ENCODE data around the gene CRIP3. TPM values are rescaled to one million over a fixed set of nuclear protein-coding genes. Genes with fewer than 3 reads are reported as not detected.

Gene CRIP3
- total and polyA plus RNA-seq, 2 of the 13 experiments (the other 11 are each of a cell fraction or from before 2014, with no cell fraction given) = 6.3 to 9.3 TPM

GRCh38 chr6:43268782-43269272 is 39.8 kb downstream of the CRIP3 start:
- H3K4me2 ChIP-seq (ENCODE audit: low read depth, low read length) = peak overlapping the region; percentile 58
- H3K79me2 ChIP-seq (ENCODE audit: insufficient read depth, low read length) = no peaks in the 10 kb centered on the region
- no peak for DNase-seq (ENCODE audit: low spot score)
- H3K9me3 ChIP-seq (ENCODE audit: low read length) = no peaks in the 10 kb centered on the region
- H3K4me3 ChIP-seq (replicated peaks in 1 of 3; ENCODE audit: insufficient read depth in 1 of 3, low read depth in 2 of 3, low read length in 3 of 3) = no peak overlapping the region
- 92% methylated on average over 10 of the region's 10 CpGs for WGBS (ENCODE audit: low lambda C conversion rate)
- BruUV-seq (replicated peaks) = no TSS peak
- peak overlapping the region; percentile 69 for H3K9ac ChIP-seq (ENCODE audit: insufficient read depth, low read depth, low read length)
- H2AFZ ChIP-seq (ENCODE audit: low read length) = no peak overlapping the region
- no peaks in the 10 kb centered on the region for H3K27me3 ChIP-seq (ENCODE audit: control insufficient read depth in 1 of 2, insufficient read depth in 2 of 2, low read length in 2 of 2)
- H3K4me1 ChIP-seq (ENCODE audit: insufficient read depth, low read length) = peaks cover 96% of the 10 kb centered on the region
- peak overlapping the region; percentile 91 for H3K27ac ChIP-seq (ENCODE audit: extremely low read length, insufficient read depth, low read length)
- intact Hi-C loops (cut with micrococcal nuclease; ENCODE audit: unreplicated experiment) = loop anchor here (10.0 kb wide), 1 partner anchor 156 kb away; the partner anchor contains the start of gene ABCC10
- FAIRE-seq = no peak
- H4K20me1 ChIP-seq (ENCODE audit: insufficient read depth, low read length) = no peaks in the 10 kb centered on the region
- ChIA-PET POLR2A (interaction anchor here (1.1 to 20.0 kb wide), 17 partner anchors 11 to 340 kb away, joined by 3 to 314 read pairs (median 4); partner anchors contain the start of genes ABCC10, CNPY3, DNPH1 and POLR1C), CTCF (ENCODE audit: low intra/inter-chr PET ratio, low total read pairs) (no interaction called here)
- ATAC-seq = no peak
- no peaks in the 10 kb centered on the region for H3K36me3 ChIP-seq (replicated peaks in 1 of 2; ENCODE audit: control insufficient read depth in 1 of 2, insufficient read depth in 2 of 2, low read length in 2 of 2)
- in situ Hi-C loops (cut with HindIII; ENCODE audit: extremely low pct_ligation_motif_present, low pct_unique_long_range_greater_than_20kb) = no loop called here
- TF ChIP-seq ZNF678 (CRISPR knock-in tag; IDR thresholded peaks at IDR 0.05) (no peak), GABPB1 (CRISPR knock-in tag; IDR thresholded peaks at IDR 0.05) (no peak), RORA (CRISPR knock-in tag; IDR thresholded peaks at IDR 0.05) (no peak), ZNF75D (CRISPR knock-in tag; IDR thresholded peaks at IDR 0.05; ENCODE audit: borderline replicate concordance) (no peak), SUZ12 (IDR thresholded peaks at IDR 0.05; ENCODE audit: low read depth, low read length) (no peak), MTF1 (CRISPR knock-in tag; IDR thresholded peaks at IDR 0.05) (no peak), ATF7 (IDR thresholded peaks at IDR 0.05) (no peak), ATF7 (CRISPR knock-in tag; IDR thresholded peaks at IDR 0.05) (0 out of 2 replicates have a peak, but pooled peaks have one; percentile 7), ZSCAN12 (CRISPR knock-in tag; IDR thresholded peaks at IDR 0.05) (no peak), ZMYM3 (CRISPR knock-in tag; IDR thresholded peaks at IDR 0.05) (peak; percentile 93; the same call in 1 of the 2 replicates), ZNF672 (CRISPR knock-in tag; IDR thresholded peaks at IDR 0.05) (no peak), MED13 (CRISPR knock-in tag; IDR thresholded peaks at IDR 0.05) (no peak), ZNF34 (CRISPR knock-in tag; IDR thresholded peaks at IDR 0.05; ENCODE audit: borderline replicate concordance) (no peak), ZZZ3 (CRISPR knock-in tag; IDR thresholded peaks at IDR 0.05; ENCODE audit: borderline replicate concordance) (no peak), ZNF326 (CRISPR knock-in tag; IDR thresholded peaks at IDR 0.05; ENCODE audit: borderline replicate concordance) (no peak), JUND (CRISPR knock-in tag; IDR thresholded peaks at IDR 0.05) (no peak), GMEB1 (CRISPR knock-in tag; IDR thresholded peaks at IDR 0.05; ENCODE audit: borderline replicate concordance) (no peak), CHCHD3 (CRISPR knock-in tag; IDR thresholded peaks at IDR 0.05) (no peak), ZNF235 (CRISPR knock-in tag; IDR thresholded peaks at IDR 0.05; ENCODE audit: borderline replicate concordance) (no peak), ZNF629 (CRISPR knock-in tag; conservative IDR thresholded peaks at IDR 0.05) (peak; percentile 90), REXO4 (CRISPR knock-in tag; IDR thresholded peaks at IDR 0.05; ENCODE audit: borderline replicate concordance) (no peak)
- TF ChIP-seq, protein P1, sequence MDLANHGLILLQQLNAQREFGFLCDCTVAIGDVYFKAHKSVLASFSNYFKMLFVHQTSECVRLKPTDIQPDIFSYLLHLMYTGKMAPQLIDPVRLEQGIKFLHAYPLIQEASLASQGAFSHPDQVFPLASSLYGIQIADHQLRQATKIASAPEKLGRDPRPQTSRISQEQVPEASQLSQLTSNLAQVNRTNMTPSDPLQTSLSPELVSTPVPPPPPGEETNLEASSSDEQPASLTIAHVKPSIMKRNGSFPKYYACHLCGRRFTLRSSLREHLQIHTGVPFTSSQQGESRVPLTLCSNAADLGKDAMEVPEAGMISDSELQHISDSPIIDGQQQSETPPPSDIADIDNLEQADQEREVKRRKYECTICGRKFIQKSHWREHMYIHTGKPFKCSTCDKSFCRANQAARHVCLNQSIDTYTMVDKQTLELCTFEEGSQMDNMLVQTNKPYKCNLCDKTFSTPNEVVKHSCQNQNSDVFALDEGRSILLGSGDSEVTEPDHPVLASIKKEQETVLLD (CRISPR knock-in tag; IDR thresholded peaks at IDR 0.05; ENCODE audit: low read depth) = no peak
- TF ChIP-seq, protein P2, sequence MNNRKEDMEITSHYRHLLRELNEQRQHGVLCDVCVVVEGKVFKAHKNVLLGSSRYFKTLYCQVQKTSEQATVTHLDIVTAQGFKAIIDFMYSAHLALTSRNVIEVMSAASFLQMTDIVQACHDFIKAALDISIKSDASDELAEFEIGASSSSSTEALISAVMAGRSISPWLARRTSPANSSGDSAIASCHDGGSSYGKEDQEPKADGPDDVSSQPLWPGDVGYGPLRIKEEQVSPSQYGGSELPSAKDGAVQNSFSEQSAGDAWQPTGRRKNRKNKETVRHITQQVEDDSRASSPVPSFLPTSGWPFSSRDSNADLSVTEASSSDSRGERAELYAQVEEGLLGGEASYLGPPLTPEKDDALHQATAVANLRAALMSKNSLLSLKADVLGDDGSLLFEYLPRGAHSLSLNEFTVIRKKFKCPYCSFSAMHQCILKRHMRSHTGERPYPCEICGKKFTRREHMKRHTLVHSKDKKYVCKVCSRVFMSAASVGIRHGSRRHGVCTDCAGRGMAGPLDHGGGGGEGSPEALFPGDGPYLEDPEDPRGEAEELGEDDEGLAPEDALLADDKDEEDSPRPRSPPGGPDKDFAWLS (CRISPR knock-in tag; IDR thresholded peaks at IDR 0.05; ENCODE audit: borderline replicate concordance) = no peak
